HFFc6 (cell line): Measurements from ENCODE around the gene ANKRD11. TPM values are rescaled to one million over a fixed set of nuclear protein-coding genes. Genes with fewer than 3 reads are reported as not detected.

ENCODE experiments used
- DNase-seq: peaks from one replicate; pipeline ENCODE4 v3.0.0-alpha.2; 2018
- H3K27ac Mint-ChIP-seq: 2 replicates; pipeline ENCODE4 v1.8.0; 2020; ENCODE audit warnings: mild to moderate bottlenecking, mixed read lengths
- H3K27me3 Mint-ChIP-seq: 2 replicates; pipeline ENCODE4 v1.8.0; 2021; ENCODE audit warnings: mild to moderate bottlenecking, moderate library complexity, mixed read lengths; ENCODE audit not compliant: insufficient read depth
- H3K36me3 Mint-ChIP-seq: 2 replicates; pipeline ENCODE4 v1.8.0; 2021; ENCODE audit warnings: low read depth, mixed read lengths
- H3K4me1 Mint-ChIP-seq: 2 replicates; pipeline ENCODE4 v1.8.0; 2020; ENCODE audit warnings: low read depth, mixed read lengths
- H3K4me3 Mint-ChIP-seq: 2 replicates; pipeline ENCODE4 v1.8.0; 2020; ENCODE audit warnings: mild to moderate bottlenecking, moderate library complexity, mixed read lengths
- H3K9me3 Mint-ChIP-seq: 2 replicates; pipeline ENCODE4 v1.8.0; 2020; ENCODE audit warnings: mild to moderate bottlenecking, mixed read lengths
- CTCF ChIP-seq: fragments of 200-600 bp; sonication (generic); IDR thresholded peaks from 2 replicates; pipeline ENCODE4 v1.5.0; 2021; ENCODE audit warnings: antibody characterized with exemption, mild to moderate bottlenecking
- total RNA-seq, 6 experiments: library from RNA; stranded (reverse); fragmentation: NEBNext Ultra II Directional; extraction: Animal tissue kit (Norgen Biotek cat#: 25700); gene quantifications; 2 replicates in 1 of 6; 3 replicates in 5 of 6; pipeline ENCODE4 v1.2.3, GENCODE V29; 2021

The ANKRD11 gene
- total RNA-seq, 6 experiments from 2014 or later, result 110 to 120 (median 116) TPM

DNA sequence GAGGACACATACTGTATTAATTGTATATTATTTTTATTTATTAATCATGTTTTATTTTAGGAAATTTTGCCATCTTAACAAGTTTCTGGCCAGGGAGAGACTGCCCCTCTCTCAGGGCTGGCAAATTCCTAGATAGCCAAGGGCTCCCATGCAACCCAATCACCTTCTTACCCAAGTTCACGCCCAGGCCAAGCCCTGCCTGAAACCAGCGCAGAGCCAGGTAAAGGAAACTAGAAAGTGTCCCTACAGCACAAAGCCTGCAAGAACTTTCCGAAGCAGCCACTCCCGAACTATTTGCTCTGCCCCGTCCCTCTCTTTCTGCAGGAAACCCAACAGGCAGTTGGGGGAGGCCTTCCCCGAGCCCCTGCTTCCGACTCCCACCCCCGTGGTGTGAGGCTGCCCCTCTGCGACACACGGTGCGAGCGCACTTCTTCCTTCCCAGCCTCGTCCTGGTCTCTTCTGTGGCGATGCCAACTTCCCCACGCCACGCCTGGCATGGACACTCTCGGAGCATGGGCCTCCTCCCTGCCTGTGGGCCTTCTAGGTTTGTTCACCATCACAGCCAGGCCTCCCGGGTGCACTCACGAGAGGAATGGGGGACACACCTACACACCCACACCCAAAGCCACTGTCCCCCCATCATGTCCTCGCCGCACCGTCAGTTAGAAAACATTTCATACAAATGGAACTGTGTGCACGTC is 172.5 kb downstream of the ANKRD11 start:
- DNase-seq, result no peak
- peaks cover 95% of the 10 kb centered on the region for H3K4me1 Mint-ChIP-seq
- peaks cover 52% of the 10 kb centered on the region for H3K36me3 Mint-ChIP-seq
- peaks cover 10% of the 10 kb centered on the region for H3K27me3 Mint-ChIP-seq
- peak overlapping the region; percentile 99 for H3K27ac Mint-ChIP-seq
- H3K4me3 Mint-ChIP-seq, result peak overlapping the region; percentile 83
- no peak for TF ChIP-seq CTCF
- H3K9me3 Mint-ChIP-seq, result peaks cover 8% of the 10 kb centered on the region

- peaks cover 11% of the 10 kb centered on the region for H3K27me3 Mint-ChIP-seq
- peak overlapping the region; percentile 99 for H3K27ac Mint-ChIP-seq
- H3K9me3 Mint-ChIP-seq, result peaks cover 8% of the 10 kb centered on the region
- no peak for TF ChIP-seq CTCF
- no peak for DNase-seq
- H3K4me1 Mint-ChIP-seq, result peaks cover 88% of the 10 kb centered on the region
- H3K36me3 Mint-ChIP-seq, result peaks cover 47% of the 10 kb centered on the region
- H3K4me3 Mint-ChIP-seq, result peak overlapping the region; percentile 77
These were observed 173.2 kb downstream of the ANKRD11 start for GRCh38 chr16:89317101-89317671.

DNA sequence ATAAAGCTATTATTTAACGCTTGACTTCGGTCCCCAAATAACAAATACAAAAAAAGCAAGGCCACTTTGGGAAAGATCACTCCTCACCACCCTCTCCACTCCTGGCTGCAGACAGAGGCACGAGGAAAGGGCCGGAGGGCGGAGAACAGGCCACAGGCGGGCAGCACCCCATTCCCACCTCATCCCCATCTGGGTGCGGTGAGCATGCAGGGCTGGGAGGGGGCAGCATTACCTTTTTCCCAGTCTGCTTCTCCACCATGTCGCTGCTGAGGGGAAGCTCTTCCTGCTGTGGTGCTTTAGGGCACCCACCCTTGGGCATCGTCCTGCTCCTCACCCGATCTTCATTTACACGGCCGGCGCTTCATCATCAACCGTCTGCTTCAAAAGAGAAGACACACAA is 173.7 kb downstream of the ANKRD11 start:
- peaks cover 11% of the 10 kb centered on the region for H3K27me3 Mint-ChIP-seq
- H3K4me1 Mint-ChIP-seq, result peaks cover 83% of the 10 kb centered on the region
- DNase-seq, result no peak
- peaks cover 42% of the 10 kb centered on the region for H3K36me3 Mint-ChIP-seq
- no peak for TF ChIP-seq CTCF
- H3K4me3 Mint-ChIP-seq, result peak overlapping the region; percentile 77
- peaks cover 8% of the 10 kb centered on the region for H3K9me3 Mint-ChIP-seq
- peak overlapping the region; percentile 99 for H3K27ac Mint-ChIP-seq

DNA sequence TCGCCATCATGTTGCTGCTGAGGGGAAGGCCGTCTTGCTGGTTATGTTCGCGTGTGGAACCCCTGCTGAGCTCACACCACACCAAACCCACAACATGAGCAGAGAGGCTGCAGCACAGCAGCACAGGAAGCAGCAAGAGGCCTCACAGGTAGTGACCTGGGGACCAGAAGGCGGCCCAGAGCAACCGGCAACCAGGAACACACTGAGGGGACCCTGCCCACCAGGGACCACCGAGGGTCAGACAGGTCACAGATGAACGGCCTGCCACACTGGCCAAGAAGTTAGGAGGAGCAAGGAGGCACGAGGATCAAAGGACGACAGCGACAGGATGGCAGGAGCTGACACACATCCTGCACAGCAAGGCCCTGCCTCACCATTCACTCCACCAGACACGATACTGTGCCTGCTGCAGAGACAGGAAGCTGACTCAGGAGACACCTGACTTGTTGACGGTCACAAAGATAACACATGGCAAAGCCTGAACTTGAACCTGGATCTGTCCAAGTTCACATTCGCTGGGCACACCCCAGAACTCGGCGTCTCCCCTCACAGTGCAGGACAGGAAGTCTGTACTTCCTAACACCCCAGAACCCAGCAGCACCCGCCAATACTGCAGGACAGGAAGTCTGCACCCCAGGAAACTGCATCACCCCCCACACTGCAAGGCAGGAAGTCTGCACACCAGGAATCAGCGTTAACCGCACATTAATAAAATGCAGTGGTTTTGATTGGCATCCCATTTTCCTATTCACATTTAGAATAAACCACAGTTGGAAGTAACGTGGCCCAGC is 174.4 kb downstream of the ANKRD11 start:
- peak; percentile 91 for DNase-seq
- H3K4me1 Mint-ChIP-seq, result peaks cover 78% of the 10 kb centered on the region

DNA sequence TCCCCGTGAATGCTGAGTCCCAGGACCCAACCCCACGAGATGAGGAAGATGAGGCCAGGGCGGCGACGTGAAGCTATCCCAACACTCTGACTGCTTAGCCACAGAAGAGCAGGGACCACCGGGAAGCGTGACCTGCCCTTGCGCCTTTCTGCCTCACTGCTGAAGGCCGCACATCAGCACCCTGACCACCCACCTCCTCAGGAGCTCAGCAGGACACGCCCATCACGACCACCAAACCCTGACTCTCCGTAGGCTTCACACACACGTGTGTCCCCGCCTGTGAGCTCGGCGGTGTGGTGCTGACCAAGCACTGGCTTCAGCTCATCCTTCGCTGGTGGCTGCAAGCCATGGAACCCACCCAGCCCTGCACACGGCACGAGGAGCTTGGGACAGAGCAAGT is 175.1 kb downstream of the ANKRD11 start:
- no peak for DNase-seq
- Mint-ChIP-seq H3K9me3 (peaks cover 8% of the 10 kb centered on the region), H3K27ac (peak overlapping the region; percentile 99), H3K27me3 (peaks cover 11% of the 10 kb centered on the region), H3K36me3 (peaks cover 40% of the 10 kb centered on the region), H3K4me1 (peaks cover 71% of the 10 kb centered on the region), H3K4me3 (no peak overlapping the region)
- no peak for TF ChIP-seq CTCF

More for the DNA sequence above, 174.4 kb downstream of the ANKRD11 start:
- no peak for TF ChIP-seq CTCF
- peaks cover 8% of the 10 kb centered on the region for H3K9me3 Mint-ChIP-seq
- H3K27me3 Mint-ChIP-seq, result peaks cover 11% of the 10 kb centered on the region
- H3K27ac Mint-ChIP-seq, result peak overlapping the region; percentile 99
- peak overlapping the region; percentile 77 for H3K4me3 Mint-ChIP-seq
- H3K36me3 Mint-ChIP-seq, result peaks cover 40% of the 10 kb centered on the region
